ENCODE measurements around the gene NOP53. TPM values are rescaled to one million over a fixed set of nuclear protein-coding genes. Genes with fewer than 3 reads are reported as not detected.
"Not testable (repeated sequence)": the region's sequence is repeated elsewhere in the genome, so short reads cannot be mapped to it uniquely, and the experiment has no call there.

Gene NOP53
- total RNA-seq, 2 experiments from 2014 or later, result 212 to 296 TPM

GRCh38 chr19:47781590-47782262 lies 36.4 kb downstream of the NOP53 start:
- no peaks in the 10 kb centered on the region for H3K9me3 ChIP-seq (ENCODE audit: low read length)
- no peaks in the 10 kb centered on the region for H3K9me2 ChIP-seq (ENCODE audit: insufficient read depth, low read length)
- no peaks in the 10 kb centered on the region for H4K20me1 ChIP-seq (ENCODE audit: insufficient read depth, low read length)
- peaks cover 8% of the 10 kb centered on the region for H3K4me1 ChIP-seq (ENCODE audit: insufficient read depth, low read length, poor library complexity, severe bottlenecking)
- H3K79me2 ChIP-seq (ENCODE audit: insufficient read depth, low read depth, low read length), result peaks cover 7% of the 10 kb centered on the region; the same call in 1 of the 2 replicates
- no peak for DNase-seq (ENCODE audit: low spot score)
- no peak overlapping the region for H2AFZ ChIP-seq (ENCODE audit: low read length)
- ChIA-PET CTCF (ENCODE audit: unreplicated experiment) (no interaction called here), POLR2A (no interaction called here)
- no TSS peak for BruUV-seq (replicated peaks)
- H3K36me3 ChIP-seq (ENCODE audit: insufficient read depth, low read length), result 0 out of 2 replicates have a peak, but pooled peaks cover 3% of the 10 kb centered on the region
- H3K4me2 ChIP-seq (ENCODE audit: low read length), result no peak overlapping the region
- H3K4me3 ChIP-seq (ENCODE audit: low read depth, low read length, poor library complexity, severe bottlenecking), result no peak overlapping the region
- TF ChIP-seq EZH2phosphoT487 (IDR thresholded peaks at IDR 0.05; ENCODE audit: borderline replicate concordance, low read depth, low read length) (no peak), CTCF (conservative IDR thresholded peaks at IDR 0.05; ENCODE audit: low read length) (no peak)
- intact Hi-C loops (cut with micrococcal nuclease; ENCODE audit: unreplicated experiment), result no loop called here
- no peak overlapping the region for H3K27ac ChIP-seq (ENCODE audit: low read depth, low read length, poor library complexity, severe bottlenecking)

GRCh38 chr19:47786566-47786965 lies 41.2 kb downstream of the NOP53 start:
- Histone ChIP-seq H3K9me2 (ENCODE audit: insufficient read depth, low read length) (no peaks in the 10 kb centered on the region), H3K4me1 (ENCODE audit: insufficient read depth, low read length, poor library complexity, severe bottlenecking) (no peaks in the 10 kb centered on the region), H3K9me3 (ENCODE audit: low read length) (no peaks in the 10 kb centered on the region), H3K27ac (ENCODE audit: low read depth, low read length, poor library complexity, severe bottlenecking) (no peak overlapping the region), H3K79me2 (ENCODE audit: insufficient read depth, low read depth, low read length) (no peaks in the 10 kb centered on the region), H4K20me1 (ENCODE audit: insufficient read depth, low read length) (no peaks in the 10 kb centered on the region), H3K36me3 (ENCODE audit: insufficient read depth, low read length) (0 out of 2 replicates have a peak, but pooled peaks cover under 1% of the 10 kb centered on the region), H3K4me3 (ENCODE audit: low read depth, low read length, poor library complexity, severe bottlenecking) (no peak overlapping the region), H2AFZ (ENCODE audit: low read length) (no peak overlapping the region), H3K4me2 (ENCODE audit: low read length) (no peak overlapping the region)
- DNase-seq (ENCODE audit: low spot score), result no peak
- ChIA-PET POLR2A (no interaction called here), CTCF (ENCODE audit: unreplicated experiment) (no interaction called here)
- intact Hi-C loops (cut with micrococcal nuclease; ENCODE audit: unreplicated experiment), result no loop called here
- BruUV-seq (replicated peaks), result no TSS peak
- TF ChIP-seq EZH2phosphoT487 (IDR thresholded peaks at IDR 0.05; ENCODE audit: borderline replicate concordance, low read depth, low read length), result no peak
- no peak for TF ChIP-seq CTCF (conservative IDR thresholded peaks at IDR 0.05; ENCODE audit: low read length)

GRCh38 chr19:47787307-47787706 lies 42.0 kb downstream of the NOP53 start:
- DNase-seq (ENCODE audit: low spot score); H3K4me1 ChIP-seq (ENCODE audit: insufficient read depth, low read length, poor library complexity, severe bottlenecking); BruUV-seq (replicated peaks); H4K20me1 ChIP-seq (ENCODE audit: insufficient read depth, low read length); H3K36me3 ChIP-seq (ENCODE audit: insufficient read depth, low read length); intact Hi-C loops (cut with micrococcal nuclease; ENCODE audit: unreplicated experiment); H3K9me2 ChIP-seq (ENCODE audit: insufficient read depth, low read length); H3K27ac ChIP-seq (ENCODE audit: low read depth, low read length, poor library complexity, severe bottlenecking); H3K4me3 ChIP-seq (ENCODE audit: low read depth, low read length, poor library complexity, severe bottlenecking); H3K9me3 ChIP-seq (ENCODE audit: low read length); CTCF ChIA-PET (ENCODE audit: unreplicated experiment); H2AFZ ChIP-seq (ENCODE audit: low read length); H3K79me2 ChIP-seq (ENCODE audit: insufficient read depth, low read depth, low read length); POLR2A ChIA-PET; H3K4me2 ChIP-seq (ENCODE audit: low read length): not testable (repeated sequence)

GRCh38 chr19:47789811-47790210 lies 44.5 kb downstream of the NOP53 start:
- BruUV-seq (replicated peaks); CTCF ChIA-PET (ENCODE audit: unreplicated experiment); H3K9me2 ChIP-seq (ENCODE audit: insufficient read depth, low read length); H3K79me2 ChIP-seq (ENCODE audit: insufficient read depth, low read depth, low read length); H2AFZ ChIP-seq (ENCODE audit: low read length); H3K4me3 ChIP-seq (ENCODE audit: low read depth, low read length, poor library complexity, severe bottlenecking); H3K4me2 ChIP-seq (ENCODE audit: low read length); DNase-seq (ENCODE audit: low spot score); H3K9me3 ChIP-seq (ENCODE audit: low read length); H3K36me3 ChIP-seq (ENCODE audit: insufficient read depth, low read length); H4K20me1 ChIP-seq (ENCODE audit: insufficient read depth, low read length); H3K27ac ChIP-seq (ENCODE audit: low read depth, low read length, poor library complexity, severe bottlenecking); H3K4me1 ChIP-seq (ENCODE audit: insufficient read depth, low read length, poor library complexity, severe bottlenecking); POLR2A ChIA-PET: not testable (repeated sequence)
- intact Hi-C loops (cut with micrococcal nuclease; ENCODE audit: unreplicated experiment), result loop anchor here (1.0 to 2.0 kb wide), 2 partner anchors 73 to 75 kb away; no protein-coding TSS in a partner anchor

Measured in OCI-LY7 (cell line).